Measurements from ENCODE around the gene METTL8. TPM values are rescaled to one million over a fixed set of nuclear protein-coding genes. Genes with fewer than 3 reads are reported as not detected.
A peak's percentile ranks its signal among the peaks of the same experiment; 100 is the strongest.

The METTL8 gene
- total RNA-seq (2021), result 47.8 to 59.1 TPM (median 53.4 TPM) in 3 replicates
- Bru-seq, nascent RNA, result percentile 84 among the genes with signal in this experiment
- long read RNA-seq, experiment 1, full-length matches to known transcripts, result 17 of 71 reads
- long read RNA-seq, experiment 1, partial matches to known transcripts, result 7 of 71 reads
- long read RNA-seq, experiment 1, other reads (novel, unspliced or antisense), result 47 of 71 reads
- long read RNA-seq, experiment 2, full-length matches to known transcripts, result 5 of 46 reads
- long read RNA-seq, experiment 2, partial matches to known transcripts, result 2 of 46 reads
- long read RNA-seq, experiment 2, other reads (novel, unspliced or antisense), result 39 of 46 reads
- long read RNA-seq, experiment 3, full-length matches to known transcripts, result 42 of 58 reads
- long read RNA-seq, experiment 3, partial matches to known transcripts, result 1 of 58 reads
- long read RNA-seq, experiment 3, other reads (novel, unspliced or antisense), result 15 of 58 reads

GRCh38 chr2:171433763-171434012 lies at the start of gene METTL8:
Gene METTL8, minus strand, starts transcription at chr2:171433990. Its CDS starts 41,805 bp downstream, at chr2:171392185.
- H3K27me3 Mint-ChIP-seq (ENCODE audit: low read depth), result no peaks in the 10 kb centered on the region
- H3K27ac Mint-ChIP-seq, result peak within 1 kb of the TSS; percentile 96
- DNase-seq (ENCODE audit: low spot score), result no peak
- H3K9me3 Mint-ChIP-seq, result no peaks in the 10 kb centered on the region
- POLR2A ChIA-PET, result interaction anchor here (0.7 to 1.4 kb wide), 7 partner anchors 12 to 505 kb away, joined by 3 to 5 read pairs (median 3); partner anchors contain the start of gene GORASP2
- TF ChIP-seq GABPB1 (CRISPR knock-in tag; IDR thresholded peaks at IDR 0.05), result peak; percentile 78; the same call in 1 of the 2 replicates
- no peak for TF ChIP-seq ZNF219 (CRISPR knock-in tag; IDR thresholded peaks at IDR 0.05; ENCODE audit: borderline replicate concordance)
- TF ChIP-seq KAT7 (CRISPR knock-in tag; IDR thresholded peaks at IDR 0.05; ENCODE audit: borderline replicate concordance), result 0 out of 2 replicates have a peak, but pooled peaks have one; percentile 22
- peak; percentile 30; the same call in 1 of the 2 replicates for TF ChIP-seq CTCF (IDR thresholded peaks at IDR 0.05)
- TF ChIP-seq ZNF423 (CRISPR knock-in tag; IDR thresholded peaks at IDR 0.05), result peak; percentile 58; the same call in 1 of the 2 replicates
- peak; percentile 75; the same call in 1 of the 2 replicates for TF ChIP-seq AFF4 (CRISPR knock-in tag; IDR thresholded peaks at IDR 0.05; ENCODE audit: borderline replicate concordance)
- TF ChIP-seq TEAD1 (CRISPR knock-in tag; IDR thresholded peaks at IDR 0.05), result peak; percentile 82
- TF ChIP-seq ATF6 (CRISPR knock-in tag; IDR thresholded peaks at IDR 0.05), result no peak
- TF ChIP-seq CDX4 (CRISPR knock-in tag; IDR thresholded peaks at IDR 0.05; ENCODE audit: borderline replicate concordance), result no peak
- 0 out of 2 replicates have a peak, but pooled peaks have one; percentile 48 for TF ChIP-seq PREB (CRISPR knock-in tag; IDR thresholded peaks at IDR 0.05; ENCODE audit: borderline replicate concordance)
- TF ChIP-seq ESRRA (CRISPR knock-in tag; IDR thresholded peaks at IDR 0.05; ENCODE audit: borderline replicate concordance), result peak; percentile 70; the same call in 1 of the 2 replicates
- 0 out of 2 replicates have a peak, but pooled peaks have one; percentile 30 for TF ChIP-seq JUN (CRISPR knock-in tag; IDR thresholded peaks at IDR 0.05)
- TF ChIP-seq PRRX2 (CRISPR knock-in tag; IDR thresholded peaks at IDR 0.05), result peak; percentile 63; the same call in 1 of the 2 replicates
- TF ChIP-seq ZBTB21 (CRISPR knock-in tag; IDR thresholded peaks at IDR 0.05; ENCODE audit: borderline replicate concordance), result 0 out of 2 replicates have a peak, but pooled peaks have one; percentile 37
- no peak; the same call in 1 of the 2 replicates for TF ChIP-seq USF1 (CRISPR knock-in tag; IDR thresholded peaks at IDR 0.05)
- peak; percentile 21; the same call in 1 of the 2 replicates for TF ChIP-seq RELA (CRISPR knock-in tag; IDR thresholded peaks at IDR 0.05; ENCODE audit: borderline replicate concordance)
- TF ChIP-seq RORB (CRISPR knock-in tag; IDR thresholded peaks at IDR 0.05), result no peak
- peak; percentile 93 for TF ChIP-seq MAX (CRISPR knock-in tag; IDR thresholded peaks at IDR 0.05)
- TF ChIP-seq TP53 (CRISPR knock-in tag; IDR thresholded peaks at IDR 0.05), result 0 out of 2 replicates have a peak, but pooled peaks have one; percentile 1
- TF ChIP-seq FOXP4 (CRISPR knock-in tag; IDR thresholded peaks at IDR 0.05), result peak; percentile 30; the same call in 1 of the 2 replicates
- peaks cover 49% of the 10 kb centered on the region for H3K4me1 Mint-ChIP-seq
- no peak for ATAC-seq
- peak within 1 kb of the TSS; percentile 87 for H3K4me3 Mint-ChIP-seq
- peaks cover 39% of the 10 kb centered on the region for H3K36me3 Mint-ChIP-seq
- CTCF ChIA-PET, result interaction anchor here (0.5 to 2.0 kb wide), 15 partner anchors 14 to 505 kb away, joined by 3 to 13 read pairs (median 4); partner anchors contain the start of gene GORASP2

Measured in WTC11 (cell line).